DND-41 (cell line): ENCODE measurements around the gene CT45A1.
"Not testable (repeated sequence)": the region's sequence is repeated elsewhere in the genome, so short reads cannot be mapped to it uniquely, and the experiment has no call there.

Experiments
- ATAC-seq: fragments of 200-7000 bp; cut with Tn5 transposase; 3 replicates; pipeline ENCODE4 v1.9.1; 2021; ENCODE audit warnings: low read depth; ENCODE audit not compliant: insufficient read depth
- DNase-seq: peaks from one replicate; pipeline ENCODE4 v3.0.0-alpha.2; 2020
- H2AFZ ChIP-seq: 2 replicates; pipeline ENCODE4 v1.6.0; 2012; ENCODE audit warnings: low read depth, low read length
- H3K27ac ChIP-seq: 2 replicates; pipeline ENCODE4 v1.5.1; 2012; ENCODE audit warnings: low read length, inconsistent platforms
- H3K27me3 ChIP-seq: fragments of 200-600 bp; sonication (generic); 2 replicates; pipeline ENCODE4 v1.6.0; 2012; ENCODE audit warnings: low read length, mild to moderate bottlenecking, inconsistent platforms; ENCODE audit not compliant: insufficient read depth, poor library complexity
- H3K36me3 ChIP-seq: 2 replicates; pipeline ENCODE4 v1.5.1; 2012; ENCODE audit warnings: low read length, inconsistent platforms; ENCODE audit not compliant: insufficient read depth
- H3K4me1 ChIP-seq: 2 replicates; pipeline ENCODE4 v1.5.1; 2012; ENCODE audit warnings: mild to moderate bottlenecking, low read length; ENCODE audit not compliant: insufficient read depth
- H3K4me2 ChIP-seq: 2 replicates; pipeline ENCODE4 v1.6.0; 2012; ENCODE audit warnings: mild to moderate bottlenecking, moderate library complexity, low read length, inconsistent platforms; ENCODE audit not compliant: insufficient read depth
- H3K4me3 ChIP-seq, 2 experiments: fragments of 200-600 bp in 1 of 2; shearing (Covaris generic) in 1 of 2; 2 replicates each; pipeline ENCODE4 v1.5.1; 2012 to 2016; ENCODE audit warnings: inconsistent platforms in 2 of 2, low read length in 2 of 2, mild to moderate bottlenecking in 2 of 2, low read depth in 1 of 2, moderate library complexity in 1 of 2
- H3K79me2 ChIP-seq: 2 replicates; pipeline ENCODE4 v1.6.0; 2012; ENCODE audit warnings: low read length, inconsistent platforms; ENCODE audit not compliant: insufficient read depth
- H3K9ac ChIP-seq: 2 replicates; pipeline ENCODE4 v1.6.0; 2012; ENCODE audit warnings: low read depth, mild to moderate bottlenecking, inconsistent platforms, low read length, moderate library complexity
- H3K9me3 ChIP-seq: 2 replicates; pipeline ENCODE4 v1.5.1; 2012; ENCODE audit warnings: low read length, moderate library complexity, mild to moderate bottlenecking, inconsistent platforms; ENCODE audit not compliant: insufficient read depth, severe bottlenecking
- H4K20me1 ChIP-seq: 2 replicates; pipeline ENCODE4 v1.6.0; 2012; ENCODE audit warnings: low read length; ENCODE audit not compliant: insufficient read depth
- EZH2 ChIP-seq: IDR thresholded peaks from 3 replicates; pipeline ENCODE4 v1.6.1; 2012; ENCODE audit warnings: borderline replicate concordance, low read depth, mild to moderate bottlenecking, moderate library complexity, low read length, inconsistent platforms; ENCODE audit not compliant: severe bottlenecking
- TF ChIP-seq, protein P1 (sequence below): IDR thresholded peaks from 2 replicates; pipeline ENCODE4 v1.5.1; 2012; ENCODE audit warnings: borderline replicate concordance, low read length, moderate library complexity, mild to moderate bottlenecking; ENCODE audit not compliant: poor library complexity, severe bottlenecking; ENCODE audit errors: extremely low read depth

CT45A1 gene

GRCh38 chrX:135737366-135738071 is 24.1 kb downstream of the CT45A1 start:
- ATAC-seq (no peak), DNase-seq (no peak)
- no peak overlapping the region for H3K4me3 ChIP-seq
- H3K4me2 ChIP-seq: no peak overlapping the region
- H3K4me1 ChIP-seq: no peaks in the 10 kb centered on the region
- no peaks in the 10 kb centered on the region for H3K9me3 ChIP-seq
- H3K79me2 ChIP-seq: no peaks in the 10 kb centered on the region
- TF ChIP-seq, protein P1, sequence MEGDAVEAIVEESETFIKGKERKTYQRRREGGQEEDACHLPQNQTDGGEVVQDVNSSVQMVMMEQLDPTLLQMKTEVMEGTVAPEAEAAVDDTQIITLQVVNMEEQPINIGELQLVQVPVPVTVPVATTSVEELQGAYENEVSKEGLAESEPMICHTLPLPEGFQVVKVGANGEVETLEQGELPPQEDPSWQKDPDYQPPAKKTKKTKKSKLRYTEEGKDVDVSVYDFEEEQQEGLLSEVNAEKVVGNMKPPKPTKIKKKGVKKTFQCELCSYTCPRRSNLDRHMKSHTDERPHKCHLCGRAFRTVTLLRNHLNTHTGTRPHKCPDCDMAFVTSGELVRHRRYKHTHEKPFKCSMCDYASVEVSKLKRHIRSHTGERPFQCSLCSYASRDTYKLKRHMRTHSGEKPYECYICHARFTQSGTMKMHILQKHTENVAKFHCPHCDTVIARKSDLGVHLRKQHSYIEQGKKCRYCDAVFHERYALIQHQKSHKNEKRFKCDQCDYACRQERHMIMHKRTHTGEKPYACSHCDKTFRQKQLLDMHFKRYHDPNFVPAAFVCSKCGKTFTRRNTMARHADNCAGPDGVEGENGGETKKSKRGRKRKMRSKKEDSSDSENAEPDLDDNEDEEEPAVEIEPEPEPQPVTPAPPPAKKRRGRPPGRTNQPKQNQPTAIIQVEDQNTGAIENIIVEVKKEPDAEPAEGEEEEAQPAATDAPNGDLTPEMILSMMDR: peak; percentile 11
- TF ChIP-seq EZH2: no peak
- no peaks in the 10 kb centered on the region for H4K20me1 ChIP-seq
- H3K27ac ChIP-seq: no peak overlapping the region
- H3K27me3 ChIP-seq: no peaks in the 10 kb centered on the region
- no peak overlapping the region for H2AFZ ChIP-seq
- H3K36me3 ChIP-seq: no peaks in the 10 kb centered on the region
- H3K9ac ChIP-seq: no peak overlapping the region

- Histone ChIP-seq H3K4me3 (no peak overlapping the region), H3K9ac (no peak overlapping the region), H3K27ac (no peak overlapping the region), H3K9me3 (no peaks in the 10 kb centered on the region), H3K36me3 (no peaks in the 10 kb centered on the region), H3K4me2 (peak overlapping the region; percentile 45), H3K79me2 (no peaks in the 10 kb centered on the region), H2AFZ (peak overlapping the region; percentile 46), H3K4me1 (no peaks in the 10 kb centered on the region), H3K27me3 (no peaks in the 10 kb centered on the region), H4K20me1 (no peaks in the 10 kb centered on the region)
- ATAC-seq (peak; percentile 83), DNase-seq (peak; percentile 40)
- TF ChIP-seq EZH2: no peak
- TF ChIP-seq, protein P1: peak; percentile 68
Measured at GRCh38 chrX:135740681-135741149, 27.3 kb downstream of the CT45A1 start.

DNA sequence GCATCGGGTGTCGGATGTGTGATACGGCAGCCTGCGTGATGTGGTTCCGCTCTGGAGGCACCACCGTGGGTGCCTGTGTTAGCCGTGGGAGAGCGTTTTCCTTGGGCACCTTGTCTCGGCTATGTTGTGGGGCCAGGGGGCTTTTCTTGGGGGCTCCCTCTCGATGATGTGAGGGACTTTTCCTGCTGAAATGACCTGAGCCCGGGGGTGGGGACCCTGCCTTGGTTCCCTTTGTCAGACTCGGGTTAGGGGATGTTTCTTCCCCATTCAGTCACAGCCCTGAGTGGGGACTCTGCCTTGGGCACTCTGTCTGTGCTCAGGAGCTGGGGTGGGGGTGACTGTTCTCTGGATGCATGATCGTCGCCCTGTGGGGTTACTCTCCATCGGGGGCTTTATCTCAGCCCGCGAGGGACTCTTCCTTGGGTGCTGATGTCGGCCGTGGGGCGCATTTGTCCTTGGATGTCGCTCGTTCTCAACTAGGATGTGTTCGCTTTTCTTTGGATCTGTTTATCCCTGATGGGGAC is 27.8 kb downstream of the CT45A1 start:
- no peaks in the 10 kb centered on the region for H3K9me3 ChIP-seq
- peak overlapping the region; percentile 46; the same call in 1 of the 2 replicates for H2AFZ ChIP-seq
- no peak overlapping the region for H3K4me2 ChIP-seq
- H3K27me3 ChIP-seq: no peaks in the 10 kb centered on the region
- no peak overlapping the region for H3K4me3 ChIP-seq
- no peak overlapping the region for H3K9ac ChIP-seq
- no peak for DNase-seq
- no peaks in the 10 kb centered on the region for H3K36me3 ChIP-seq
- no peak for TF ChIP-seq EZH2
- TF ChIP-seq, protein P1: no peak
- H3K79me2 ChIP-seq: no peaks in the 10 kb centered on the region
- no peak for ATAC-seq
- no peak overlapping the region for H3K27ac ChIP-seq
- H3K4me1 ChIP-seq: no peaks in the 10 kb centered on the region
- H4K20me1 ChIP-seq: no peaks in the 10 kb centered on the region

- ATAC-seq: not testable (repeated sequence)
Measured at GRCh38 chrX:135744739-135745138, 31.3 kb downstream of the CT45A1 start.

DNA sequence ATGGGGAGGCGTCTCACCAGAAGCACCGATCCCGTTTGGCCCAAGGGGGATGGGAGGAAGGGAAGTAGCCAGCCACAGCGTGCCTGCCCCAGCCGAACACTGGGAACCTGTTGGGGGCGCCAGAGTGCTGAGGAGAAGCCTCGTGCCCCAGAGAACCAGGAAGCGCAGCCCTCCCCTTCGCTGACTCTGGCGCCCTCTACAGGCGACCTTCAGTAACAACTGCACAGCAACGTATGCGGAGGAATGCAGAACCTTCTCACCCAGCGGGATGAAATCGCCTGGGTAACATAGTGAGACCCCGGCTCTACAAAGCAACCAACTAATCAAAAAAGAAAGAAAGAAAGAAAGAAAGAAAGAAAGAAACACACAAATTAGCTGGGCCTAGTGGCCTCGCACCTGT is 54.7 kb downstream of the CT45A1 start, which contains the start of gene CT45A3:
CT45A3 (minus strand) TSS at position 101 of the 400 bp plus-strand sequence. CDS start 3,747 bp downstream, outside the sequence.
- H3K4me2 ChIP-seq, H3K79me2 ChIP-seq, H4K20me1 ChIP-seq, H3K4me3 ChIP-seq, H3K36me3 ChIP-seq, ATAC-seq, H3K4me1 ChIP-seq, DNase-seq, H3K9ac ChIP-seq, H3K27me3 ChIP-seq, H3K9me3 ChIP-seq, H3K27ac ChIP-seq, H2AFZ ChIP-seq: not testable (repeated sequence)

More at GRCh38 chrX:135744739-135745138, 31.3 kb downstream of the CT45A1 start:
- not testable (repeated sequence) for H3K4me1 ChIP-seq, H4K20me1 ChIP-seq, H3K27ac ChIP-seq, DNase-seq, H3K4me2 ChIP-seq, H3K36me3 ChIP-seq, H2AFZ ChIP-seq, H3K27me3 ChIP-seq, H3K9me3 ChIP-seq, H3K4me3 ChIP-seq, H3K79me2 ChIP-seq, H3K9ac ChIP-seq
